ENCODE results near the gene ARHGEF7.
A peak's percentile ranks its signal among the peaks of the same experiment; 100 is the strongest.
"Not testable (repeated sequence)": the region's sequence is repeated elsewhere in the genome, so short reads cannot be mapped to it uniquely, and the experiment has no call there.

The ARHGEF7 gene, protein sequence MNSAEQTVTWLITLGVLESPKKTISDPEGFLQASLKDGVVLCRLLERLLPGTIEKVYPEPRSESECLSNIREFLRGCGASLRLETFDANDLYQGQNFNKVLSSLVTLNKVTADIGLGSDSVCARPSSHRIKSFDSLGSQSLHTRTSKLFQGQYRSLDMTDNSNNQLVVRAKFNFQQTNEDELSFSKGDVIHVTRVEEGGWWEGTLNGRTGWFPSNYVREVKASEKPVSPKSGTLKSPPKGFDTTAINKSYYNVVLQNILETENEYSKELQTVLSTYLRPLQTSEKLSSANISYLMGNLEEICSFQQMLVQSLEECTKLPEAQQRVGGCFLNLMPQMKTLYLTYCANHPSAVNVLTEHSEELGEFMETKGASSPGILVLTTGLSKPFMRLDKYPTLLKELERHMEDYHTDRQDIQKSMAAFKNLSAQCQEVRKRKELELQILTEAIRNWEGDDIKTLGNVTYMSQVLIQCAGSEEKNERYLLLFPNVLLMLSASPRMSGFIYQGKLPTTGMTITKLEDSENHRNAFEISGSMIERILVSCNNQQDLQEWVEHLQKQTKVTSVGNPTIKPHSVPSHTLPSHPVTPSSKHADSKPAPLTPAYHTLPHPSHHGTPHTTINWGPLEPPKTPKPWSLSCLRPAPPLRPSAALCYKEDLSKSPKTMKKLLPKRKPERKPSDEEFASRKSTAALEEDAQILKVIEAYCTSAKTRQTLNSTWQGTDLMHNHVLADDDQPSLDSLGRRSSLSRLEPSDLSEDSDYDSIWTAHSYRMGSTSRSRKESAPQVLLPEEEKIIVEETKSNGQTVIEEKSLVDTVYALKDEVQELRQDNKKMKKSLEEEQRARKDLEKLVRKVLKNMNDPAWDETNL

DNA sequence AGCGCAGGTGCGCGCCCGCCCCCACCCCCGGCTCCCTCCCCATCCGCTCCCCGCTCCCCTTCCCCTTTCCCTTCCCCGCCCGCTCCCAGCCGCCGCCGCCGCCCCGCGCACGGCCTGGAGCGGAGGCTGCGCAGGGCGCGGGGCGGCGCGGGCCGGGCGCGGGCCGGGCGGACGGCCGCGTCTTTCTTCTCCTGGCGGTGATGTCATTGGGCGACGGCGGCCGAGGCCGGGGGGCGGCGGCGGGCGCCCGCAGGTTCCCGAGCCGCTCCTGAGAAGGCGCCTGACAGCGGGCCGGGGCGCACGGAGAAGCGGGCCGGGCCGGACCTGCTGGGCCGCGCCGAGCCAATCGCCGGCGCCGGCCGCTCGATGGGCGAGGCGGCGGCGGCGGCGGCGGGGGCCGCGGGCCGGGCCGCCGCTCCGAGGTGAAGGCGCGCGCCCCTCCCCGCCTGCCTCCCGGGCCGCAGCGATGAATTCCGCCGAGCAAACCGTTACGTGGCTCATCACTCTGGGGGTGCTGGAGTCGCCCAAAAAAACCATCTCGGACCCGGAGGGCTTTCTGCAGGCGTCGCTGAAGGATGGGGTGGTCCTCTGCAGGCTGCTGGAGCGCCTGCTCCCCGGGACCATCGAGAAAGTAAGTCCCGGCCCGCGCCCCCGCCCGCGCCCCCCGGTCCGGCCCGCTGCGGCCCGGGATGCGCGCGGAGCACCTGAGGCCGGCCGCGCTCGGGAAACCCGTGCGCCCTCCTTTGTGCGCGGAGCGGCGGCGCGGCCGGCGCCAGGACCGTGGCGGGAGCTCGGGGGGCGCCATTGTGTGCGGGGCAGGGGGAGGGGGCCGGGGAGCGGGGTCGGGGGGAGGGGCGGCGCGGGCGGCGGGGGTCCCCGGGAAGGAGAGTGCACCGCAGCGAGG, at the start of gene ARHGEF7:
TSS of gene ARHGEF7 (plus strand) at position 250 of the 904 bp plus-strand sequence. CDS start at position 467, 217 bp downstream.
- peak within 1 kb of the TSS; percentile 44 for H3K4me3 ChIP-seq (ENCODE audit: control insufficient read depth, low read depth, low read length)
- TF ChIP-seq, protein P1, sequence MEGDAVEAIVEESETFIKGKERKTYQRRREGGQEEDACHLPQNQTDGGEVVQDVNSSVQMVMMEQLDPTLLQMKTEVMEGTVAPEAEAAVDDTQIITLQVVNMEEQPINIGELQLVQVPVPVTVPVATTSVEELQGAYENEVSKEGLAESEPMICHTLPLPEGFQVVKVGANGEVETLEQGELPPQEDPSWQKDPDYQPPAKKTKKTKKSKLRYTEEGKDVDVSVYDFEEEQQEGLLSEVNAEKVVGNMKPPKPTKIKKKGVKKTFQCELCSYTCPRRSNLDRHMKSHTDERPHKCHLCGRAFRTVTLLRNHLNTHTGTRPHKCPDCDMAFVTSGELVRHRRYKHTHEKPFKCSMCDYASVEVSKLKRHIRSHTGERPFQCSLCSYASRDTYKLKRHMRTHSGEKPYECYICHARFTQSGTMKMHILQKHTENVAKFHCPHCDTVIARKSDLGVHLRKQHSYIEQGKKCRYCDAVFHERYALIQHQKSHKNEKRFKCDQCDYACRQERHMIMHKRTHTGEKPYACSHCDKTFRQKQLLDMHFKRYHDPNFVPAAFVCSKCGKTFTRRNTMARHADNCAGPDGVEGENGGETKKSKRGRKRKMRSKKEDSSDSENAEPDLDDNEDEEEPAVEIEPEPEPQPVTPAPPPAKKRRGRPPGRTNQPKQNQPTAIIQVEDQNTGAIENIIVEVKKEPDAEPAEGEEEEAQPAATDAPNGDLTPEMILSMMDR (conservative IDR thresholded peaks at IDR 0.05; ENCODE audit: control insufficient read depth, insufficient read depth, low read depth, low read length): no peak
- no peak for DNase-seq (ENCODE audit: low read depth)

DNA sequence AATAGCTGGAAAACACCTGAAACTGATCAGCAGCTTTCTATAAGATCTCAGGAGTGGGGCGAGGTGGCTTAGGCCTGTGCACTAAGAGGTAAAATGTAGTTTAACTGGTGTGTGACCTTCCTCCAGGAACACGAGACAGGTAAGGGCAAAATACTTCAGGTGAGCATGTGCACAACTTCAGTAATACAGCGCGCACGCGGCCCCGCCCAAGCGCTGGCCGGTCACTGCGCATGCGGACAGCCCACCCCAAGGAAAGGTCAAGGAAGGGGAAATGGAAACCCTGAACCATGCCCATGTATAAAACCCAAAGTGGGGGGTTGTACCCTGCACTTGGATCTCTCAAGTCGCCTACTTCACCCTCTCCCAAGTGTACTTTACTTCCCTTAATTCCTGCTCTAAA, 49.4 kb upstream of the ARHGEF7 start:
- no peak for DNase-seq (ENCODE audit: low read depth)
- no peak overlapping the region for H3K4me3 ChIP-seq (ENCODE audit: control insufficient read depth, low read depth, low read length)
- TF ChIP-seq, protein P1 (conservative IDR thresholded peaks at IDR 0.05; ENCODE audit: control insufficient read depth, insufficient read depth, low read depth, low read length): no peak

GRCh38 chr13:111066544-111066943, 48.6 kb upstream of the ARHGEF7 start:
- TF ChIP-seq, protein P1 (conservative IDR thresholded peaks at IDR 0.05; ENCODE audit: control insufficient read depth, insufficient read depth, low read depth, low read length): no peak
- H3K4me3 ChIP-seq (ENCODE audit: control insufficient read depth, low read depth, low read length): no peak overlapping the region
- no peak for DNase-seq (ENCODE audit: low read depth)

- no peak overlapping the region for H3K4me3 ChIP-seq (ENCODE audit: control insufficient read depth, low read depth, low read length)
- TF ChIP-seq, protein P1 (conservative IDR thresholded peaks at IDR 0.05; ENCODE audit: control insufficient read depth, insufficient read depth, low read depth, low read length): no peak
- no peak for DNase-seq (ENCODE audit: low read depth)
Observed at GRCh38 chr13:111068009-111068350, 47.1 kb upstream of the ARHGEF7 start.

GRCh38 chr13:111071120-111071519, 44.0 kb upstream of the ARHGEF7 start:
- DNase-seq (ENCODE audit: low read depth): peak; percentile 25

GRCh38 chr13:111071526-111071925, 43.6 kb upstream of the ARHGEF7 start:
- H3K4me3 ChIP-seq (ENCODE audit: control insufficient read depth, low read depth, low read length); DNase-seq (ENCODE audit: low read depth): not testable (repeated sequence)

More at GRCh38 chr13:111071120-111071519, 44.0 kb upstream of the ARHGEF7 start:
- H3K4me3 ChIP-seq (ENCODE audit: control insufficient read depth, low read depth, low read length): not testable (repeated sequence)

DNA sequence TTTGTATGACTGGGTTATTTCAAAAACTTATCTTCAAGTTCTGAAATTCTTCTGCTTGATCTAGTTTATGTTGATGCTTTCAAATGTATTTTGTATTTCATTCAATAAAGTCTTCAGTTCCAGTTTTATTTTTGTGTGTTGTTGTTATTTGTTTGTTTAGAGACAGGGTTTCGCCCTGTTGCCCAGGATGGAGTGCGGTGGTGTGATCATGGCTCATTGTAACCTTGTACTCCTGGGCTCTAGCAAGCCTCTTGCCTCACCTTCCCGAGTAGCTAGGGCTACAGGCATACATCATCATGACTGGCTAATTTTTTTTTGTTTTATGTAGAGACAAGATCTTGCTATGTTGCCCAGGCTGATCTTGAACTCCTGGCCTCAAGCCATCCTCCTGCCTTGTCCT, 40.3 kb upstream of the ARHGEF7 start:
- peak; percentile 41 for DNase-seq (ENCODE audit: low read depth)
- no peak overlapping the region for H3K4me3 ChIP-seq (ENCODE audit: control insufficient read depth, low read depth, low read length)
- TF ChIP-seq, protein P1 (conservative IDR thresholded peaks at IDR 0.05; ENCODE audit: control insufficient read depth, insufficient read depth, low read depth, low read length): no peak
